ENCODE data around the gene NHSL1.

The NHSL1 gene, protein sequence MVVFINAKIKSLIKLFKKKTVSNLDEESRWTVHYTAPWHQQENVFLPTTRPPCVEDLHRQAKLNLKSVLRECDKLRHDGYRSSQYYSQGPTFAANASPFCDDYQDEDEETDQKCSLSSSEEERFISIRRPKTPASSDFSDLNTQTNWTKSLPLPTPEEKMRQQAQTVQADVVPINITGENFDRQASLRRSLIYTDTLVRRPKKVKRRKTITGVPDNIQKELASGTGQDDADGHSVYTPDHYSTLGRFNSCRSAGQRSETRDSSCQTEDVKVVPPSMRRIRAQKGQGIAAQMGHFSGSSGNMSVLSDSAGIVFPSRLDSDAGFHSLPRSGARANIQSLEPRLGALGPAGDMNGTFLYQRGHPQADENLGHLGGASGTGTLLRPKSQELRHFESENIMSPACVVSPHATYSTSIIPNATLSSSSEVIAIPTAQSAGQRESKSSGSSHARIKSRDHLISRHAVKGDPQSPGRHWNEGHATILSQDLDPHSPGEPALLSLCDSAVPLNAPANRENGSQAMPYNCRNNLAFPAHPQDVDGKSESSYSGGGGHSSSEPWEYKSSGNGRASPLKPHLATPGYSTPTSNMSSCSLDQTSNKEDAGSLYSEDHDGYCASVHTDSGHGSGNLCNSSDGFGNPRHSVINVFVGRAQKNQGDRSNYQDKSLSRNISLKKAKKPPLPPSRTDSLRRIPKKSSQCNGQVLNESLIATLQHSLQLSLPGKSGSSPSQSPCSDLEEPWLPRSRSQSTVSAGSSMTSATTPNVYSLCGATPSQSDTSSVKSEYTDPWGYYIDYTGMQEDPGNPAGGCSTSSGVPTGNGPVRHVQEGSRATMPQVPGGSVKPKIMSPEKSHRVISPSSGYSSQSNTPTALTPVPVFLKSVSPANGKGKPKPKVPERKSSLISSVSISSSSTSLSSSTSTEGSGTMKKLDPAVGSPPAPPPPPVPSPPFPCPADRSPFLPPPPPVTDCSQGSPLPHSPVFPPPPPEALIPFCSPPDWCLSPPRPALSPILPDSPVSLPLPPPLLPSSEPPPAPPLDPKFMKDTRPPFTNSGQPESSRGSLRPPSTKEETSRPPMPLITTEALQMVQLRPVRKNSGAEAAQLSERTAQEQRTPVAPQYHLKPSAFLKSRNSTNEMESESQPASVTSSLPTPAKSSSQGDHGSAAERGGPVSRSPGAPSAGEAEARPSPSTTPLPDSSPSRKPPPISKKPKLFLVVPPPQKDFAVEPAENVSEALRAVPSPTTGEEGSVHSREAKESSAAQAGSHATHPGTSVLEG (N-terminal part only)

GRCh38 chr6:138499303-138500018 lies at the start of gene NHSL1:
Gene NHSL1, minus strand, starts transcription at chr6:138499494. Its CDS starts 204 bp downstream, at chr6:138499290.
- Histone ChIP-seq H3K4me3 (ENCODE audit: low read depth in 1 of 2, low read length in 2 of 2) (peak within 1 kb of the TSS; percentile 71 to 80), H3K9ac (ENCODE audit: low read depth in 1 of 2, low read length in 2 of 2) (peak within 1 kb of the TSS; percentile 58 to 74), H3K9me3 (ENCODE audit: control insufficient read depth in 1 of 2, low read length in 2 of 2) (no peaks in the 10 kb centered on the region), H3K27me3 (ENCODE audit: control insufficient read depth in 1 of 2, insufficient read depth in 2 of 2, low read length in 2 of 2) (no peaks in the 10 kb centered on the region), H3K4me1 (ENCODE audit: control insufficient read depth in 1 of 2, insufficient read depth in 2 of 2, low read length in 2 of 2) (peaks cover 25 to 38% of the 10 kb centered on the region in 2 donors), H3K36me3 (ENCODE audit: control insufficient read depth in 1 of 2, insufficient read depth in 2 of 2, low read length in 2 of 2) (peaks cover 3 to 5% of the 10 kb centered on the region in 2 donors), H3K27ac (ENCODE audit: low read depth, low read length) (peak within 1 kb of the TSS; percentile 60)

- H3K9ac ChIP-seq (ENCODE audit: low read depth in 1 of 2, low read length in 2 of 2), result no peak overlapping the region
- no peak overlapping the region for H3K27ac ChIP-seq (ENCODE audit: low read depth, low read length)
- no peak overlapping the region for H3K4me3 ChIP-seq (ENCODE audit: low read depth in 1 of 2, low read length in 2 of 2)
- peaks cover 27 to 36% of the 10 kb centered on the region in 2 donors for H3K4me1 ChIP-seq (ENCODE audit: control insufficient read depth in 1 of 2, insufficient read depth in 2 of 2, low read length in 2 of 2)
- H3K36me3 ChIP-seq (ENCODE audit: control insufficient read depth in 1 of 2, insufficient read depth in 2 of 2, low read length in 2 of 2), result no peaks in the 10 kb centered on the region
- no peaks in the 10 kb centered on the region for H3K9me3 ChIP-seq (ENCODE audit: control insufficient read depth in 1 of 2, low read length in 2 of 2)
- no peaks in the 10 kb centered on the region for H3K27me3 ChIP-seq (ENCODE audit: control insufficient read depth in 1 of 2, insufficient read depth in 2 of 2, low read length in 2 of 2)
These were observed 47.5 kb upstream of the NHSL1 start for GRCh38 chr6:138546733-138547185.

DNA sequence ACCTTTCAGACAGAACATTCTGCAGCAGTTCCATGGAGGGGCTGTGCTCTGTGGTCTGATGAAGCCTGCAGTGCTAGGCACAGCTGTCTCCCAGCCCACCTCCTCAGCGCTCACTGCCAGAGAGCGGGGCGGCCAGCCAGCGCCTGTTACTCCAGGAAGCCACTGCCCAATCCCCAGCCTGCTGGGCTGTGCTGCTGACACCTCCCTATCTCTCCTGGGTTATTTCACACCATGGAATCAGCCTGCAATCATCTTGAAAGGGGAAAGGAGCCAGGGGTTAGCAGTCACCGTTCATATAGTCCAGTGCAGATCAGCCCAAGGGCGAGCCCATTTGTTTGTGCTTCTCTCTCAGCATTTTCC lies 46.3 kb upstream of the NHSL1 start:
- Histone ChIP-seq H3K27ac (ENCODE audit: low read depth, low read length) (no peak overlapping the region), H3K9ac (ENCODE audit: low read depth in 1 of 2, low read length in 2 of 2) (no peak overlapping the region), H3K4me3 (ENCODE audit: low read depth in 1 of 2, low read length in 2 of 2) (peak overlapping the region; percentile 40 to 58), H3K27me3 (ENCODE audit: control insufficient read depth in 1 of 2, insufficient read depth in 2 of 2, low read length in 2 of 2) (no peaks in the 10 kb centered on the region), H3K9me3 (ENCODE audit: control insufficient read depth in 1 of 2, low read length in 2 of 2) (no peaks in the 10 kb centered on the region), H3K4me1 (ENCODE audit: control insufficient read depth in 1 of 2, insufficient read depth in 2 of 2, low read length in 2 of 2) (peaks cover 25 to 34% of the 10 kb centered on the region in 2 donors), H3K36me3 (ENCODE audit: control insufficient read depth in 1 of 2, insufficient read depth in 2 of 2, low read length in 2 of 2) (no peaks in the 10 kb centered on the region)

DNA sequence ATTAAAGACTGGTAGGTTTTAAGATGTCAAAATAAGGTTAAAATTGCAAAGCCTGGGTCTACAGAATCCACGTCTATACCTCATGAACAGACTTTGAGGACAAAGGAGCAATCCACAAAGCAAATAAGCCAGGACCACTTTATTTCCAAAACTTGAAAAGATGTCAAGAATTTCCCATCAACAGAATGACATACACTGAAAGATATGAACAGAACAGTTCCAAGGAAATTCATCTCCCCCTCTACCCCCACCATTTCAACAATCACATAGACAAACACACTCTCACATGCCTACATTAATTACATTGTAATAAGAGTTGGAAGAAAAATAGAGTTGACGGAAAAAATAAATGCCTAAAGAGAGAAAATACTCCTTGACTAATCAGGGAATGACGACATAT lies 45.2 kb upstream of the NHSL1 start:
- Histone ChIP-seq H3K9ac (ENCODE audit: low read depth in 1 of 2, low read length in 2 of 2) (no peak overlapping the region), H3K27me3 (ENCODE audit: control insufficient read depth in 1 of 2, insufficient read depth in 2 of 2, low read length in 2 of 2) (no peaks in the 10 kb centered on the region), H3K27ac (ENCODE audit: low read depth, low read length) (no peak overlapping the region), H3K36me3 (ENCODE audit: control insufficient read depth in 1 of 2, insufficient read depth in 2 of 2, low read length in 2 of 2) (no peaks in the 10 kb centered on the region), H3K4me3 (ENCODE audit: low read depth in 1 of 2, low read length in 2 of 2) (no peak overlapping the region), H3K4me1 (ENCODE audit: control insufficient read depth in 1 of 2, insufficient read depth in 2 of 2, low read length in 2 of 2) (peaks cover 22 to 29% of the 10 kb centered on the region in 2 donors), H3K9me3 (ENCODE audit: control insufficient read depth in 1 of 2, low read length in 2 of 2) (no peaks in the 10 kb centered on the region)

- no peaks in the 10 kb centered on the region for H3K36me3 ChIP-seq (ENCODE audit: control insufficient read depth in 1 of 2, insufficient read depth in 2 of 2, low read length in 2 of 2)
- H3K27me3 ChIP-seq (ENCODE audit: control insufficient read depth in 1 of 2, insufficient read depth in 2 of 2, low read length in 2 of 2), result no peaks in the 10 kb centered on the region
- H3K4me1 ChIP-seq (ENCODE audit: control insufficient read depth in 1 of 2, insufficient read depth in 2 of 2, low read length in 2 of 2), result peaks cover 22 to 29% of the 10 kb centered on the region in 2 donors
- H3K27ac ChIP-seq (ENCODE audit: low read depth, low read length), result no peak overlapping the region
- no peaks in the 10 kb centered on the region for H3K9me3 ChIP-seq (ENCODE audit: control insufficient read depth in 1 of 2, low read length in 2 of 2)
- no peak overlapping the region for H3K9ac ChIP-seq (ENCODE audit: low read depth in 1 of 2, low read length in 2 of 2)
- peak overlapping the region in 1 of 2 donors; percentile 28 for H3K4me3 ChIP-seq (ENCODE audit: low read depth in 1 of 2, low read length in 2 of 2)
These were observed 44.4 kb upstream of the NHSL1 start for GRCh38 chr6:138543657-138544056.

GRCh38 chr6:138541823-138542481 lies 42.7 kb upstream of the NHSL1 start:
- no peak overlapping the region for H3K9ac ChIP-seq (ENCODE audit: low read depth in 1 of 2, low read length in 2 of 2)
- no peaks in the 10 kb centered on the region for H3K9me3 ChIP-seq (ENCODE audit: control insufficient read depth in 1 of 2, low read length in 2 of 2)
- no peaks in the 10 kb centered on the region for H3K27me3 ChIP-seq (ENCODE audit: control insufficient read depth in 1 of 2, insufficient read depth in 2 of 2, low read length in 2 of 2)
- H3K4me1 ChIP-seq (ENCODE audit: control insufficient read depth in 1 of 2, insufficient read depth in 2 of 2, low read length in 2 of 2), result peaks cover 22 to 33% of the 10 kb centered on the region in 2 donors
- H3K36me3 ChIP-seq (ENCODE audit: control insufficient read depth in 1 of 2, insufficient read depth in 2 of 2, low read length in 2 of 2), result no peaks in the 10 kb centered on the region
- H3K27ac ChIP-seq (ENCODE audit: low read depth, low read length), result no peak overlapping the region
- H3K4me3 ChIP-seq (ENCODE audit: low read depth in 1 of 2, low read length in 2 of 2), result no peak overlapping the region

DNA sequence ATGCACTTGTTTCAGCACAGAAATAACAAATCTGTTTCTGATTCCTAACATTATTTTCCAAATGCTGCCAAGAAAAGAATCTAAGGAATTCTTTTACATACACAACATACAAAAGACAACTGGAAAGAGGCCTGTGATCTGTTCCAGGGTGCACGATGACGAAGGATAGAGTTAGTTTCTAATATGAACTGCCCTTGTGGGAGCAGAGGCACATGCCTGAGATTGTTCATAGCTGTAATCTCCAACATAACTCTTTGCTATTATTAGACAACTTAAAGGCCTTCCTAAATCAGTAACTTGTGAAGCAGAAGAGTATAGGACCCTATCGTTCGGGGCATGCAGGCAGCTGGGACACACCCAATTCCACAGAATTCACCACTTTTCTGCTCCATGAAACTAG lies 41.2 kb upstream of the NHSL1 start:
- no peak overlapping the region for H3K27ac ChIP-seq (ENCODE audit: low read depth, low read length)
- peaks cover 17 to 32% of the 10 kb centered on the region in 2 donors for H3K4me1 ChIP-seq (ENCODE audit: control insufficient read depth in 1 of 2, insufficient read depth in 2 of 2, low read length in 2 of 2)

GRCh38 chr6:138539876-138540275 lies 40.6 kb upstream of the NHSL1 start:
- Histone ChIP-seq H3K9ac (ENCODE audit: low read depth in 1 of 2, low read length in 2 of 2) (no peak overlapping the region), H3K27ac (ENCODE audit: low read depth, low read length) (no peak overlapping the region), H3K4me1 (ENCODE audit: control insufficient read depth in 1 of 2, insufficient read depth in 2 of 2, low read length in 2 of 2) (peaks cover 15 to 29% of the 10 kb centered on the region in 2 donors), H3K4me3 (ENCODE audit: low read depth in 1 of 2, low read length in 2 of 2) (no peak overlapping the region), H3K9me3 (ENCODE audit: control insufficient read depth in 1 of 2, low read length in 2 of 2) (no peaks in the 10 kb centered on the region), H3K27me3 (ENCODE audit: control insufficient read depth in 1 of 2, insufficient read depth in 2 of 2, low read length in 2 of 2) (no peaks in the 10 kb centered on the region), H3K36me3 (ENCODE audit: control insufficient read depth in 1 of 2, insufficient read depth in 2 of 2, low read length in 2 of 2) (no peaks in the 10 kb centered on the region)

More for the DNA sequence above, 41.2 kb upstream of the NHSL1 start:
- H3K4me3 ChIP-seq (ENCODE audit: low read depth in 1 of 2, low read length in 2 of 2), result no peak overlapping the region
- H3K27me3 ChIP-seq (ENCODE audit: control insufficient read depth in 1 of 2, insufficient read depth in 2 of 2, low read length in 2 of 2), result no peaks in the 10 kb centered on the region
- H3K36me3 ChIP-seq (ENCODE audit: control insufficient read depth in 1 of 2, insufficient read depth in 2 of 2, low read length in 2 of 2), result no peaks in the 10 kb centered on the region
- no peak overlapping the region for H3K9ac ChIP-seq (ENCODE audit: low read depth in 1 of 2, low read length in 2 of 2)
- H3K9me3 ChIP-seq (ENCODE audit: control insufficient read depth in 1 of 2, low read length in 2 of 2), result no peaks in the 10 kb centered on the region

Measured in duodenal mucosa (tissue), 2 donors.